Trophoblast cell (in vitro differentiated cells and primary cell): Measurements from ENCODE around the gene VPS41.

Source experiments
- DNase-seq, 2 donors: peaks; one replicate each; pipeline ENCODE4 v3.0.0-alpha.2; 2016
- H2AFZ ChIP-seq: 2 replicates; pipeline ENCODE4 v1.6.1; 2013; ENCODE audit warnings: low read length, moderate library complexity, mild to moderate bottlenecking; ENCODE audit not compliant: insufficient read depth, poor library complexity
- H2AK5ac ChIP-seq: 2 replicates; pipeline ENCODE4 v1.6.1; 2013; ENCODE audit warnings: mild to moderate bottlenecking, low read length
- H2BK120ac ChIP-seq: 2 replicates; pipeline ENCODE4 v1.6.1; 2013; ENCODE audit warnings: low read length, mild to moderate bottlenecking, moderate library complexity; ENCODE audit not compliant: insufficient read depth, poor library complexity
- H2BK12ac ChIP-seq: 2 replicates; pipeline ENCODE4 v1.6.1; 2013; ENCODE audit warnings: mild to moderate bottlenecking, low read length, moderate library complexity
- H2BK5ac ChIP-seq: 2 replicates; pipeline ENCODE4 v1.6.1; 2013; ENCODE audit warnings: low read length, low read depth, moderate library complexity, mild to moderate bottlenecking; ENCODE audit not compliant: poor library complexity
- H3K14ac ChIP-seq: 2 replicates; pipeline ENCODE4 v1.6.1; 2013; ENCODE audit warnings: mild to moderate bottlenecking, low read length
- H3K18ac ChIP-seq: 2 replicates; pipeline ENCODE4 v1.6.1; 2013; ENCODE audit warnings: mild to moderate bottlenecking, low read length
- H3K23ac ChIP-seq: 2 replicates; pipeline ENCODE4 v1.6.1; 2013; ENCODE audit warnings: low read length
- H3K27ac ChIP-seq: 2 replicates; pipeline ENCODE4 v1.5.1; 2013; ENCODE audit warnings: low read depth, mild to moderate bottlenecking, inconsistent platforms, low read length, moderate library complexity
- H3K27me3 ChIP-seq: 2 replicates; pipeline ENCODE4 v1.6.1; 2013; ENCODE audit warnings: inconsistent platforms, mild to moderate bottlenecking, low read length, moderate library complexity; ENCODE audit not compliant: insufficient read depth
- H3K36me3 ChIP-seq, 2 experiments: 1 replicate in 1 of 2; 2 replicates in 1 of 2; pipeline ENCODE4 v1.6.1; 2013; ENCODE audit warnings: low read length in 2 of 2, mild to moderate bottlenecking in 2 of 2, moderate library complexity in 1 of 2; ENCODE audit not compliant: insufficient read depth in 2 of 2, control insufficient read depth in 1 of 2
- H3K4ac ChIP-seq: 2 replicates; pipeline ENCODE4 v1.6.1; 2013; ENCODE audit warnings: low read depth, mild to moderate bottlenecking, low read length, moderate library complexity
- H3K4me1 ChIP-seq, 2 experiments: 1 replicate in 1 of 2; 2 replicates in 1 of 2; pipeline ENCODE4 v1.6.1; 2013; ENCODE audit warnings: low read length in 2 of 2, mild to moderate bottlenecking in 2 of 2, moderate library complexity in 1 of 2; ENCODE audit not compliant: insufficient read depth in 2 of 2, control insufficient read depth in 1 of 2
- H3K4me2 ChIP-seq: 2 replicates; pipeline ENCODE4 v1.6.1; 2013; ENCODE audit warnings: inconsistent platforms, mild to moderate bottlenecking, low read length, moderate library complexity
- H3K4me3 ChIP-seq: 2 replicates; pipeline ENCODE4 v1.5.1; 2013; ENCODE audit warnings: mild to moderate bottlenecking, low read depth, low read length, inconsistent platforms
- H3K79me1 ChIP-seq: one replicate; pipeline ENCODE4 v1.6.1; 2013; ENCODE audit warnings: low read length
- H3K79me2 ChIP-seq: 2 replicates; pipeline ENCODE4 v1.6.1; 2013; ENCODE audit warnings: low read length, mild to moderate bottlenecking; ENCODE audit not compliant: control insufficient read depth, insufficient read depth, poor library complexity
- H3K9ac ChIP-seq: 2 replicates; pipeline ENCODE4 v1.6.1; 2013; ENCODE audit warnings: mild to moderate bottlenecking, low read length
- H3K9me3 ChIP-seq: 2 replicates; pipeline ENCODE4 v1.6.1; 2013; ENCODE audit warnings: low read depth, mild to moderate bottlenecking, control low read depth, inconsistent platforms, low read length; ENCODE audit not compliant: insufficient read depth
- H4K12ac ChIP-seq: 2 replicates; pipeline ENCODE4 v1.6.1; 2013; ENCODE audit warnings: low read depth, mild to moderate bottlenecking, low read length, moderate library complexity
- H4K8ac ChIP-seq: 2 replicates; pipeline ENCODE4 v1.6.1; 2013; ENCODE audit warnings: low read depth, mild to moderate bottlenecking, low read length, moderate library complexity
- H4K91ac ChIP-seq: one replicate; pipeline ENCODE4 v1.6.1; 2013; ENCODE audit warnings: low read depth, mild to moderate bottlenecking, low read length, moderate library complexity
- WGBS: extraction: QIAGEN DNeasy Blood & Tissue Kit; methylation state at CpG from one replicate; pipeline ENCODE4 v1.1.7; 2013; ENCODE audit warnings: missing lambda C conversion rate; ENCODE audit not compliant: insufficient read length, insufficient coverage; ENCODE audit errors: extremely low coverage; 5-methylcytosine and 5-hydroxymethylcytosine counted together

The VPS41 gene

DNA sequence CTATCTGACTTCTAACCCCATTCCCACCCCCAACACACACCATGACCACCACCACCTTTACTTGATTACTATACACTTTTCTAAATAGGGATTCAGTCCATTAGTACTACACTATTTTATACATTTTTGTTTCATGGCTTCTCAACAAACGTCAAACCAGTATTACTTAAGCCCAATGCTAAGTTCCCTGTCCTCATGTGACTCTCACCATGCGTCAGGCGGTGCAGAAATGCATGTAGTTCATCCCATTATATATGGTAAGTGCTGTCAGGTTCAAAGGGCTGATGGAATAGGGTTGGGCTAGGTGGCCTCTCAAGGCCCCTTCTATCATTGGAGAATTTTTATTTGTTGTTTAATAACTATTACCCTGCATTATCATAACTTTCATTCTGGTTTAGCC is 19.5 kb upstream of the VPS41 start:
- Histone ChIP-seq H3K27me3 (no peaks in the 10 kb centered on the region), H3K4ac (no peak overlapping the region), H4K91ac (no peak overlapping the region), H3K9ac (no peak overlapping the region), H4K8ac (no peak overlapping the region), H3K4me1 (no peaks in the 10 kb centered on the region), H3K4me3 (no peak overlapping the region), H2BK5ac (no peak overlapping the region), H3K79me1 (no peaks in the 10 kb centered on the region), H3K27ac (no peak overlapping the region), H3K9me3 (no peaks in the 10 kb centered on the region), H2BK12ac (no peak overlapping the region), H2AFZ (no peak overlapping the region), H3K23ac (no peak overlapping the region), H3K18ac (no peak overlapping the region), H3K4me2 (no peak overlapping the region), H3K14ac (no peak overlapping the region), H3K36me3 (no peaks in the 10 kb centered on the region), H3K79me2 (no peaks in the 10 kb centered on the region), H2AK5ac (no peak overlapping the region), H4K12ac (no peak overlapping the region), H2BK120ac (no peak overlapping the region)
- WGBS, result no CpG with 5 or more reads among the region's 3 CpGs
- DNase-seq, result no peak

DNA sequence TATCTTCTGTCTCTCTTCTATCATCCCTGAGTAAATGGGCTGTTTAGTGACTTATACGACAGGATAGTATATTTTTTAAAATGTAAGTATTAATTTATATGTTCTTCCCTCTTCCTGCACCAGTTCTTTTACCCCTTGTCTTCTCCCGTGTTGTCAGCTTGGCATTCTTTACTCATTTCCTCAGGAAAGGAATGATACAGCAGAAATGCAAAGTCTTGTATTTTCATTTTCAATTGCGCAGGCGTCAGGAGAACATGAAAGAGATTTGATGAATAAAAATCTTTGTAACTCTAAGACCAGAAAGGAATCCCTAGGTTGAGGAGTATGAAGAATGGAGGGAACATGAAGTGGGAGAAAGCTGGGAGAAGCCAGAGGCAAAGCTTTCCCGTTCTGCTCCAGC is 18.8 kb upstream of the VPS41 start:
- Histone ChIP-seq H3K4me3 (no peak overlapping the region), H3K36me3 (no peaks in the 10 kb centered on the region), H3K4ac (no peak overlapping the region), H2AK5ac (no peak overlapping the region), H2BK12ac (no peak overlapping the region), H4K8ac (no peak overlapping the region), H3K18ac (no peak overlapping the region), H2BK120ac (no peak overlapping the region), H3K27me3 (no peaks in the 10 kb centered on the region), H3K4me2 (no peak overlapping the region), H3K9ac (no peak overlapping the region), H2AFZ (no peak overlapping the region), H3K9me3 (no peaks in the 10 kb centered on the region), H3K4me1 (no peaks in the 10 kb centered on the region), H3K14ac (no peak overlapping the region), H3K79me1 (no peaks in the 10 kb centered on the region), H2BK5ac (no peak overlapping the region), H4K12ac (no peak overlapping the region), H3K27ac (no peak overlapping the region), H3K79me2 (no peaks in the 10 kb centered on the region), H3K23ac (no peak overlapping the region), H4K91ac (no peak overlapping the region)
- no peak for DNase-seq
- no CpG with 5 or more reads among the region's 5 CpGs for WGBS

DNA sequence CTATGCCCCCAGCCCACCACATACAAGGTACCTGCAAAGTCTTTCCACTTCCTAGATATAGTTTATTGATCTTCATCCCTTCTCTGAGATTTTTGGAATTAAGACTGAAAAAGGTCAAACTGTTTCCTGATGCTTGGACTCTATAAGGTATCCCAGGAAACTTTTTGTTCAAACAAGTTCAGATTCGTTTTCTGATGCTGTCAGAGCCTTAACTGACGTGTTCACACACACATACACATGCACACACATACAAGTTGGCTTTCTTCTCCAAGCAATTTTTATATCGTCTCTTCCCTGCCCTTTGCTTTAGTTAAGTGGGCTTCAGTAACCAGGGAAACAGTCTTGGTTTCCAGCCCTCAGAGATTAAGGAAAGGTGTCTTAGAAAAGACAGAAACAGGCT is 11.7 kb upstream of the VPS41 start:
- Histone ChIP-seq H3K4me2 (no peak overlapping the region), H4K91ac (no peak overlapping the region), H4K12ac (no peak overlapping the region), H3K14ac (no peak overlapping the region), H3K36me3 (no peaks in the 10 kb centered on the region), H2BK120ac (no peak overlapping the region), H4K8ac (no peak overlapping the region), H3K4ac (no peak overlapping the region), H3K4me3 (no peak overlapping the region), H3K79me2 (no peaks in the 10 kb centered on the region), H3K23ac (no peak overlapping the region), H2AFZ (no peak overlapping the region), H2BK12ac (no peak overlapping the region), H3K79me1 (no peaks in the 10 kb centered on the region), H3K27ac (no peak overlapping the region), H3K9ac (no peak overlapping the region), H3K18ac (no peak overlapping the region), H2BK5ac (no peak overlapping the region), H3K9me3 (no peaks in the 10 kb centered on the region), H3K27me3 (no peaks in the 10 kb centered on the region), H3K4me1 (no peaks in the 10 kb centered on the region), H2AK5ac (no peak overlapping the region)
- no peak for DNase-seq
- WGBS, result no CpG with 5 or more reads among the region's 3 CpGs

DNA sequence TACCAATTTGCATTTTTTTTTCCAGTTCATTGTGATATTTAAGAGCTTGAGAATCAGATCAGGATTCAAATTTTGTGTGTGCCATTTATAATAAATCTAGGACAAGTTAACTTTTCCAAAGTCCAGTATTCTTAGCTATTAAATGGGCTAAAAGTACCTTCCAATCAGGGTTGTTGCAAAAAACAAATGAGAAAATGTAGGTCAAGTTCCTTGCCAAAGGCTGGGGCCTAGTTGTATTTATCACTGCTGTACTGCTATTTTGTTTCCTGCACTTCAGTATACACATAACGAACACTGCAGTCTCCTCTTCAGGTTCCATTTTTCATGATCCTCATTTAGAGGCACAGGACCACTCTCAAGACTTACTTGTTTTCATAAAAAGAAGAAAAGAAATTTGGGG is 7.4 kb upstream of the VPS41 start:
- no peak overlapping the region for H4K12ac ChIP-seq

DNA sequence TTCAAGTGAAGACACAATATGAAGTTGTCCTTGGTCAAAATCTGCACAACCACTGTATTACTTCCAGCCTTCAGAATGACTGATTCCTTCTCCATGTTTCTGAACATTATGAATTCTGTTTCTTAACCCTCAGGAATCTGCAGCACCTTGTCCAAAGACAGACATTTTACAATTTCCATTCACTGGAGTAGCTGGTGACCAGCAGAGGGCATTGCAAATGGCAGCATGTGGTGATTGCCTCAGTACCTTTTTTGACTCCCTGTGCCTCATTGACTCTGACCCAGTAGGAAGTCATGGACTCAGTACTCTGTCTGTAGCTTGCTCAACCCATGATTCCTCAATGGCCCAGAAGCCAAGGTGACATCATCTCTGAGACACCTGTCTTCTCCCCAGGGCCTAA is 879 bp upstream of the VPS41 start:
- Histone ChIP-seq H2BK12ac (no peak overlapping the region), H3K27ac (no peak overlapping the region), H3K79me1 (peaks cover 3% of the 10 kb centered on the region), H4K12ac (no peak overlapping the region), H3K79me2 (no peaks in the 10 kb centered on the region), H3K4me3 (no peak overlapping the region), H2BK5ac (no peak overlapping the region), H2AFZ (no peak overlapping the region), H4K91ac (no peak overlapping the region), H3K4me2 (no peak overlapping the region), H3K23ac (no peak overlapping the region), H3K14ac (no peak overlapping the region), H3K4me1 (no peaks in the 10 kb centered on the region), H3K27me3 (no peaks in the 10 kb centered on the region), H2BK120ac (no peak overlapping the region), H3K18ac (no peak overlapping the region), H3K9ac (no peak overlapping the region), H4K8ac (no peak overlapping the region), H3K9me3 (no peaks in the 10 kb centered on the region), H2AK5ac (no peak overlapping the region), H3K4ac (no peak overlapping the region), H3K36me3 (no peaks in the 10 kb centered on the region)
- no peak for DNase-seq

More for the DNA sequence above, 7.4 kb upstream of the VPS41 start:
- no peak overlapping the region for H4K8ac ChIP-seq
- H3K27ac ChIP-seq, result no peak overlapping the region
- H3K27me3 ChIP-seq, result no peaks in the 10 kb centered on the region
- H3K14ac ChIP-seq, result no peak overlapping the region
- no peaks in the 10 kb centered on the region for H3K4me1 ChIP-seq
- H2BK5ac ChIP-seq, result no peak overlapping the region
- no peaks in the 10 kb centered on the region for H3K79me1 ChIP-seq
- H2AFZ ChIP-seq, result no peak overlapping the region
- H4K91ac ChIP-seq, result no peak overlapping the region
- H3K18ac ChIP-seq, result no peak overlapping the region
- H3K4me2 ChIP-seq, result no peak overlapping the region
- no peaks in the 10 kb centered on the region for H3K36me3 ChIP-seq
- H2AK5ac ChIP-seq, result no peak overlapping the region
- no peak for DNase-seq
- H3K4ac ChIP-seq, result no peak overlapping the region
- no peak overlapping the region for H3K23ac ChIP-seq
- no peak overlapping the region for H2BK12ac ChIP-seq
- no peak overlapping the region for H3K4me3 ChIP-seq
- WGBS, result no CpG with 5 or more reads among the region's 1 CpG
- no peak overlapping the region for H2BK120ac ChIP-seq
- no peaks in the 10 kb centered on the region for H3K79me2 ChIP-seq
- H3K9ac ChIP-seq, result no peak overlapping the region
- no peaks in the 10 kb centered on the region for H3K9me3 ChIP-seq
